ENCODE results near the gene TAPT1.

DNA sequence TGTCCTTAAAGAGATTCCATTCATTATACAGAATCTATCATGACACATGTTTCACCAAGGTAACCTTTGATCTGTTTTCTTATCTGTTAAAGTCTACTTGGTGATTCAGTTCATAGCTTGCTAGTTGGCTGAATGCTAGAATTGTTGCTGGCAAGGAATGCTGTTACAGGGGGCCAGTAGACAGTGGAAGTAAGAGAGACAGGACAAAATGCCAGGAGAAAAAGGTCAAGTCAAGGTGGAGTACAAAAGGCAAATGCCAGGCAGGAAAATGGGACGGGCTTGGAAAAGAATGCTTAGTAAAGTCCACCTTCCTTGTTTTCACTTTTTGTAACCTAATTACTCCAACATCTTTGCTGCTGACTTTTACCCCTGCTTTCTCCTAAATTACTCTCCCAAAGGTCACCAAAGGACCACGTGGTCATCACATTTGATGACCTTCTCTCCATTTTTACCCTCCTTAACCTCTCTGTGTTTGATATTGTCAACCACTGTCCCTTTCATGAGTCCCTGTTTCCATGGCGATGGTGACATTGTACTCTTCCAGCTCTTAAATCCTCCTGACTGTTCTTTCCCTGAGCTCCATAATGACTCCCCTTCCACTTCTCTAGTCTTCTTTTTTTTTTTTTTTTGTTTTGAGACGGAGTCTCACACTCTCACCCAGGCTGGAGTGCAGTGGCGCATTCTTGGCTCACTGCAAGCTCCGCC, 24.5 kb upstream of the TAPT1 start:
- TF ChIP-seq YY1 (IDR thresholded peaks at IDR 0.05; ENCODE audit: low read depth) (no peak), EP300 (IDR thresholded peaks at IDR 0.05; ENCODE audit: borderline replicate concordance) (no peak), TAF1 (IDR thresholded peaks at IDR 0.05; ENCODE audit: low read depth) (no peak), FOXM1 (IDR thresholded peaks at IDR 0.05; ENCODE audit: borderline replicate concordance, low read depth) (no peak), CEBPB (IDR thresholded peaks at IDR 0.05) (no peak), CREB1 (IDR thresholded peaks at IDR 0.05; ENCODE audit: low read depth) (no peak), NFIC (IDR thresholded peaks at IDR 0.05) (no peak)
- TF ChIP-seq, protein P1, sequence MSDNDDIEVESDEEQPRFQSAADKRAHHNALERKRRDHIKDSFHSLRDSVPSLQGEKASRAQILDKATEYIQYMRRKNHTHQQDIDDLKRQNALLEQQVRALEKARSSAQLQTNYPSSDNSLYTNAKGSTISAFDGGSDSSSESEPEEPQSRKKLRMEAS (IDR thresholded peaks at IDR 0.05): no peak
- TF ChIP-seq, protein P2, sequence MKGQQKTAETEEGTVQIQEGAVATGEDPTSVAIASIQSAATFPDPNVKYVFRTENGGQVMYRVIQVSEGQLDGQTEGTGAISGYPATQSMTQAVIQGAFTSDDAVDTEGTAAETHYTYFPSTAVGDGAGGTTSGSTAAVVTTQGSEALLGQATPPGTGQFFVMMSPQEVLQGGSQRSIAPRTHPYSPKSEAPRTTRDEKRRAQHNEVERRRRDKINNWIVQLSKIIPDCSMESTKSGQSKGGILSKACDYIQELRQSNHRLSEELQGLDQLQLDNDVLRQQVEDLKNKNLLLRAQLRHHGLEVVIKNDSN (IDR thresholded peaks at IDR 0.05): no peak
- TF ChIP-seq, protein P3, sequence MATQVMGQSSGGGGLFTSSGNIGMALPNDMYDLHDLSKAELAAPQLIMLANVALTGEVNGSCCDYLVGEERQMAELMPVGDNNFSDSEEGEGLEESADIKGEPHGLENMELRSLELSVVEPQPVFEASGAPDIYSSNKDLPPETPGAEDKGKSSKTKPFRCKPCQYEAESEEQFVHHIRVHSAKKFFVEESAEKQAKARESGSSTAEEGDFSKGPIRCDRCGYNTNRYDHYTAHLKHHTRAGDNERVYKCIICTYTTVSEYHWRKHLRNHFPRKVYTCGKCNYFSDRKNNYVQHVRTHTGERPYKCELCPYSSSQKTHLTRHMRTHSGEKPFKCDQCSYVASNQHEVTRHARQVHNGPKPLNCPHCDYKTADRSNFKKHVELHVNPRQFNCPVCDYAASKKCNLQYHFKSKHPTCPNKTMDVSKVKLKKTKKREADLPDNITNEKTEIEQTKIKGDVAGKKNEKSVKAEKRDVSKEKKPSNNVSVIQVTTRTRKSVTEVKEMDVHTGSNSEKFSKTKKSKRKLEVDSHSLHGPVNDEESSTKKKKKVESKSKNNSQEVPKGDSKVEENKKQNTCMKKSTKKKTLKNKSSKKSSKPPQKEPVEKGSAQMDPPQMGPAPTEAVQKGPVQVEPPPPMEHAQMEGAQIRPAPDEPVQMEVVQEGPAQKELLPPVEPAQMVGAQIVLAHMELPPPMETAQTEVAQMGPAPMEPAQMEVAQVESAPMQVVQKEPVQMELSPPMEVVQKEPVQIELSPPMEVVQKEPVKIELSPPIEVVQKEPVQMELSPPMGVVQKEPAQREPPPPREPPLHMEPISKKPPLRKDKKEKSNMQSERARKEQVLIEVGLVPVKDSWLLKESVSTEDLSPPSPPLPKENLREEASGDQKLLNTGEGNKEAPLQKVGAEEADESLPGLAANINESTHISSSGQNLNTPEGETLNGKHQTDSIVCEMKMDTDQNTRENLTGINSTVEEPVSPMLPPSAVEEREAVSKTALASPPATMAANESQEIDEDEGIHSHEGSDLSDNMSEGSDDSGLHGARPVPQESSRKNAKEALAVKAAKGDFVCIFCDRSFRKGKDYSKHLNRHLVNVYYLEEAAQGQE (IDR thresholded peaks at IDR 0.05; ENCODE audit: low read depth): no peak
